A549 treated with CORT108297 at 1 μM for 4 hours (cell line): ENCODE measurements around the gene UFC1. TPM values are rescaled to one million over a fixed set of nuclear protein-coding genes. Genes with fewer than 3 reads are reported as not detected.

Experiments used
- total RNA-seq: library from RNA; stranded (reverse); fragments of 200-300 nt; extraction: Qiagen RNA extraction; gene quantifications from 5 replicates; pipeline ENCODE4 v1.2.3, GENCODE V29; 2022

UFC1 gene
- total RNA-seq = 84.9 to 147 TPM (median 87.3 TPM) in 5 replicates

DNA sequence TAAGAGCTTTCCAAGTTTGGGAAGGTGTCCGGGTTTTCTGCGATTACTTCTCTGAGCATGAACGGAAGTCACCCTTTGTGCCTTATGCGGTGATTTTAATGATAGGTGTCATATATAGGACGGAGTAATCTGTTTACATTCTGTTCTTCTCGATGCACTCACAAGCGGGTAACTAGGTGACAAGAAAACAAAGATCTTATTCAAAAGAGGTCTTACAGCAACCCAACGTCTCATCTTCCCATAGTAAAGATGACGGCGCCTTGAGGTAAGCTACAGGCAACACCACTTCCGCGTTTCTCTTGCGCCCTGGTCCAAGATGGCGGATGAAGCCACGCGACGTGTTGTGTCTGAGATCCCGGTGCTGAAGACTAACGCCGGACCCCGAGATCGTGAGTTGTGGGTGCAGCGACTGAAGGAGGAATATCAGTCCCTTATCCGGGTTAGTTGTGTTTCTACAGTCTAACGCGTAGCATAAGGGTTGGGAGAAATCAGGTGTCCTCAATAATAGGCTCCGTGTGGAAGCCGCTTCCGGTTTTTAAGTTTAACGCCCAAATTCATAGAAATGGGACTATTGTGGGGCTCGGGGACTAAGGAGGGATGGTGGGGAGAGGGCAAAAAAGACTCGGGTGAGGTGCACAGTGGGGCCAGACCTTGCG, at the start of gene UFC1:
UFC1 (plus strand) TSS at position 297 of the 656 bp plus-strand sequence; CDS start at position 317, 20 bp downstream.

DNA sequence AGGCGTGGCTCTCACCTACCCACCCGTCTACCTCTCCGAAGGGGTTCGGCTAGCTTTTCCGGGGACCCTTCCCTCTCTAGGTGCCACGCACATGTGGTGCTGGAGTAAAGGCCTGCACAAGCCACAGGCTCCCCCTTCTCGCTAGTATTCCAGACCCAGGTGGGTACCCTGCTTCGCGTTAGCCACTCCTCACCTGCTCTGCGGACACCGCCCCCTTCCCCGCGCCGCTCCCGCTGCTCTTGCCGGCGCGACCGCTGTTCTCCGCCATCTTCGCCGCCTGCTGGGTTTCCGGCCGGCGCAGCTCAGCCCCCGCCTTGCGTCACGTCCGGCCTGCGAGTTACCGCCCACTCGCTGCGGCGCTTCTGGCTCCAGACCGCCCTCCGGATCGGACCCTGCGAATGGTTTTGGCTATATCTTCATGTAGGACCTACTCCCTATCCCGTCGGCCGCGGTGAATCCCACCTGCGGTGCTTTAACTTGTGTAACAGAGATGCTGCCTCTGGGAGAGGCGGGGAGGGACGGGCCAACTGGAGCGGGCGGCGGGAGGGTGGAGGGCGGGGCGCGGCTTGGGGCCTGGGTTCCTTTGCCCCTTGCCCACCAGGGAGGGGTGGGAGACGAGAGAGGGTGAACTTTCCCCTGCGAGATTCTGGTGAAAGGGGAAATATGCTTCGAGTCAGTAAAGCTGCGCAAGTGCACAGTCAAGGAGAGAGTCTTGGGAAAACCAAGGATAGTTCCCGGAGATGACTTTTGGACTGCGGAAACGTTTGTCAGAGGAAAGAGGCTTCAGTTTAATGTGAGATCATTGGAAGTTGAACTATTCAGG, 35.8 kb upstream of the UFC1 start, which contains the start of the genes NIT1 and PFDN2:
NIT1 (plus strand) TSS at position 347 of the 823 bp plus-strand sequence; CDS start at position 419, 72 bp downstream.
PFDN2 (minus strand) TSS at position 279 of the 823 bp plus-strand sequence; CDS start at position 268, 11 bp downstream.

DNA sequence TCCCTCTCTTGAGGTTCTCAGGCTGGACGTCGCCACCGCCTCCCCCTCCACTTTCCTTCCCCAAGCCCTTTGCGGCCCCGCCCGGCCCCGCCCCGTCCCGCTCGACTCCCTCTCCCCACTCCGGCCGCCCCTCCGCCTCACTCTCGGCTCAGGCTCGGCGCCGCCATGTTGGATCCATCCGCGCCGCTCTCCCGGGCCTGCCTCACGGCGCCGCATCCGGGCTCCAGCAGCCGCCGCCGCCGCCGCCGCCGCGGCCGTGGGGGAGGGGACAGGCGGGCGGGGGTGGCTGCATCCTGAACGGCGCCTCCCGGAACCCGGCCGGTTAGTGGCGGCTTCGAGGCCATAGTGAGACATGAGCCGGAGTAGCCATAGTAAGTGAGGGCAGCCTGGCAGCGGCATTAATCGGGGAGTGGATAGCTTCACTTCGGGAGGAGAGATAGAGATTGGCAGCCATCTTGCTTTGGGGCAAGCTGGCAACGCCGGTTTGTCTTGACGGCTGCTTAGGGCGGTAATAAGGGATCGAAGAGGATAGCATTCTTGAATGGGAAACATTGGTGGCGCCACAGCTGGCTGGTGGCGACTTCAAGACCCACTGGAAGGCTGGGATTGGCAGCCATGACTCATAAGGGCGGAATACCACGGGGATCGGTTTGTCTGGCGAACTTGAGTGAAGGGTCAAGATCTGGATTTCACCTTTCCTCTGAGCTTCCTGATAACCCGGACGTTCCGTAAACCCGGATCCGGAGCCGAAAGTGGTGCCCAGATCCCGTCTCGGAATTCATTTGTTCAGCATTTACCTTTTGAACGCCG, 21.2 kb upstream of the UFC1 start, which contains the start of gene DEDD:
DEDD (minus strand) TSS at position 258 of the 810 bp plus-strand sequence. CDS start 8,205 bp downstream, outside the sequence.

DNA sequence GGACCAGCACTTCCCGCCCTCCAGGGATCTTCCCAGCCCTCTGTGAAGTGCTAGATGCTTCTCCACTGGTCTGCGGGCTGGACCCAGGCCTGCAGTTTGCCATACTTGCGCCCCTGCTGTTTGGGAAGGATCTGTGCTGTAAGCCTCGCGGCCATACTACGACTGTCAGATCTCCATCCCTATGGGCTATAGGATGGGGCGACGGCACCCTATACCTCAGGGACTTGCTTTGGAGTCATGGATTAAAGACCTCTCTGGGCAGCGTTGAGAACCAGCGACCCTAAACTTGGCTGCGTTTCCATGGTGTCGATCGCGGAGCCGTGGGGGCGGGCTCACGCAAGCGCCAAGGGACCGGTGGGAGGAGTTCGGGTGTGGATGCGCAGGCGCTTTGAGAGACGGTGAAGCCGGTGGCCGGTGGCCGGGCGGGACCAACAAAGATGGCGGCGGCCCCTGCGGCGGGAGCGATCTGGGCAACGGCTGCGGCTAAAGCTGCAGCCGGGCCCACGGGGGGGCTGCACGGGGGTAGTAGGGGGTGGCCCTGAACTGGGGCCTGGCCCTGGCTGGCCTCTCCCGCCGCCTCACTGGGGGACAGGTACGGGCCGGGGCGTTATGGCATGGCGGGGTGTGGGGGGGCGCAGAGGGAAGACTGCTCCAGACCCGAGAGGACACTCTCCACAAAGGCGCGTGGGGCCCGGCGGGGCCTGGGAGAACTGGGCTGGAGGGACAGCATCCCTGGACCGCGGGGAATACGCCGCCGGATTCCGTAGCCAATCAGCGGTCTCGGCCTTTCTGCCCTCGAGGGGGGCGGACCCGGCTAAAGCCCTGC, 5.5 kb downstream of the UFC1 start, which contains the start of gene USP21:
USP21 (plus strand) TSS at position 414 of the 826 bp plus-strand sequence. CDS start 1,141 bp downstream, outside the sequence.

DNA sequence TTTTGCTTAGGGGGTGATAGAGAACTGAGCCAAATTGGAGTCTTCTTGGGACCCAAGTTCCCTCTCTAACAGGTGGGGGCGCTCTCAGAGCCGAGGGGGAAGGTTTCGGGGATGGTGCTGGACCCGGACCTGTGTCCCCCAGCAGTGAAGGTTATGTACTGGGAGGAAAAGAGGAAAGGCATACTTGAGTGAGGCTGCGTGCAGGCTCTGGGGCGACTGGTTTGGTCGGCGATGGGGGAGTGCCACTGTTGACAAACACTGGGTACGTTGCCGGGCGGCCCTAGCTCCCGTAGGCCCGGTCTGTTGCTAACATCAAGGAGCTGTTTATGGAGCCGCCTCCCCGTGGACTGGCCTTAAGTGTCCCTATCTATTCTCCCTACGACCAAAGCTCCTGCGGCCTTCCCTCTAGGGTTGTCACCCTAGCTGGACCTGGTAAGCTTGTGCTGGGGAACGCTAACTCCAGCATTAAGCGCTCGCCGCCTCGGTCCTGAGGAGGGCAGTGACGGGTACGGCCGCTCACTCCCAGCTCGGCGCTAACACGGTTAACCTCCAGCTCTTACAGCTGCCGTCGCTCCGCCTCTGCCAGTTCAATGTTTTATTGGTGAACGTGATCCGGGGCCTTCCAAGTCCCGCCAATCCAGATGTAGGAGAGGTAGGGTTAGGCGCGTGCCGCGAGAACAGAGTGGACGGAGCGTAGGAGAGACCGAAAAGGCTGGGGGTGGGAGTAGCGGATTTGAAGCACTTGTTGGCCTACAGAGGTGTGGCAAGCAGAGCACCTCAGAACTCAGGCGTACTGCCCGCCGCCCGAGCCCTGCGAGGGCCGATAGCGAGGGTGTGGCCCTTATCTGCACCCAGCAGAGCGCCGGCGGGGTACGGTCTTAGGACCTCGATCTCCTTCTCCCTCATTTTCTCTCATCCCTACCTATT, 12.2 kb downstream of the UFC1 start, which contains the start of gene PPOX:
PPOX (plus strand) TSS at position 685 of the 927 bp plus-strand sequence. CDS start 422 bp downstream, outside the sequence.

DNA sequence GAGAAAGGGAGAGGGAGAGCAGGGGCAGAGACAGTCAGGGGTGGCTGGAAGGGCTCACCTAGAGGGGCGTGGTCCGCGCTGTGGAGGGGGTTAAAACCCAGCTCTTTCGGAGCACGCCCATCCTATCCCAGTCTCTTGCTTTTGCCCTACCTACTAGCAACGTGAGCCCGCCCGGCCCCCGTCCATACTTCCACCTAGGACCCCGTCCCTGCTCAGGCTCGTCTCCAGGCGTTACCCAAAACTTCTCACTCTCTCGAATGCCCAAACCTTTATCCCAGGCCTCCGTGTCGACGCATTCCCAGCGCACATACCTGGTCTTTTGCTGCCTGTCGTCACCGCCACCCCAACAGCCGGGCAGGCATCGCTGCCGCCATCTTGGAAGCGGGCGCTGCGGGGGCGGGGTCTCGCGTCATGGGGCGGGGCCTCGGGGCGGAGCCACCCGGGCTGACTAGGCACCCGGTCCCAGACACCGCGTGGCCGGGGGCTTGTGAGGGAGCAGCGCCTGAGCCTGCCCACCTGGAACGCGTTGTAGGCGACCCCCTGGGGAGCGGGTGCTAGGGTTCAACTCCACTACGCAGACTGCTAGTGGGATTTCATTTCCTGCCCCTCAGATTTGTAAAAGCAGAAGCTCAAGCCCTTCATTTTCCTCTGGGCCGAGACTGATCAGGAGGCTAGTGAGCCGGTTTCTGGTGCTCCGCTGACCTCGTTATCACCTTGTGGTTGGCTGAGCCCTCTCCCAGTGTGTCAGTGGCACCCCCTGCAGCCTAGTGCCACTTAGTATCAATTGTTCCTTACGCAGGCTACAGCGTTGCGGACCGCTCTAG, 23.5 kb downstream of the UFC1 start, which contains the start of gene B4GALT3:
B4GALT3 (minus strand) TSS at position 396 of the 824 bp plus-strand sequence. CDS start 1,447 bp downstream, outside the sequence.

DNA sequence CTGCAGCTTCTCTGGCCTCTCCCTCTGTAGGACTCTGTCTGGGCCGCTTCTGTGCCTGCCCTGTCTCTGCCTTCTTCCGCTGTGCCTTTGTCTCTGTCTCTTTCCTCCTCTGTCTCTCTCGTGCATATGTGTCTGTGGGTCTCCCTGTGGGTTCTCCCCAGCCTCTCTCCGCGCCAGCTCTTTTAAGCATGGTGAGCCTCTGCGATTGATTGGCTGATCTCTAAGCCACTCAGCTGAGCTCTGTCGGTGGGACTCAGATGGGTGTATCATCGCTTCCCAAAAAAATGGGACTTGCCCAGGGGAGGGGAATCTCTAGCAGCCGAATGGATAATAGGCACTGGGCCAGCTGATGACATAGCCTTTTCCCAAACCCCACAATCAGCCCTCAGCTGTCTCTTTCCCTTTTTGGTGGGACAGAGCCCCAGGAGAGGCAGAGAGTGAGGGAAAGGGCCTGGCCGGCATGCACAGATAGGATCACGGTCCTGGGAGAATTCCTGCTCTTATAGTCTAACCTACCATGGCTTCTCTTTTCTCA, 45.2 kb downstream of the UFC1 start, which contains the start of gene ADAMTS4:
ADAMTS4 (minus strand) TSS at position 158 of the 535 bp plus-strand sequence. CDS start 427 bp downstream, outside the sequence.

DNA sequence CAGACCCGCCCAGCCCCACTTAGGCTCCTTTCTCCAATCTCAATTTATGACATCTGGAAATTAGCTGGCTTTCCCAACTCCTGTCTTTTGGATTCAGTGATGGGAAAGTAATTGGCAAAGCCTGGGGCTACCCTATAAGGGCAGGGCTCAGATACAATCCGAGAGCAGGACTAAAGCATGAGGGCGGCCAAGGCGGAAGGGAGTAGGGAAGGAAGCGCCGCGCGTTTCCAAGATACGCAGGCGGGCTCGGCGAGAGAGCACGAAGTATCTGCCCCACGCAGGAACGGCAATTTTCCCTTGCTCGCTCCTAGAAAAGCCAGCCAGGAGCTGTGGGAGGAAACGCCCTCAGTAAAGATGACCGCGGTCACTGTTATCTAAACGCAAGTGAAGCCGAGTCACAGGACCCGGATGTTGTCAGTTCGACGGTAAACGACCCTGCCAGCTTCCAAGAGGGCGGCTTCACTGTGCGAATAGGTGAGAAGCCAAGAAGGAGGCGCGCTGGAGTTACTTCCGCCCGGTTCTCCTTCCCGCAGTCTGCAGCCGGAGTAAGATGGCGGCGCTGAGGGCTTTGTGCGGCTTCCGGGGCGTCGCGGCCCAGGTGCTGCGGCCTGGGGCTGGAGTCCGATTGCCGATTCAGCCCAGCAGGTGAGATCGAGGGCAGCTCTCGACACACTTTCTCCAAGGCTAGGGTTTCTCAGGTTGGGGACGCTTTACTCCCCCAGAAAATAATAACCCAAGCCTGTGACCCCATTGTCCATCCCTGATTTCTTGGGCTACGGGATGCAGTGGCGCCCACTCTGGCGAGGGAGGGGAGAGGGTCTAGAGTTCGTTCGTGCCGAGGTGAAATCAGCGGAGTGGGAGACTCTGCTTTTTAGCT, 48.3 kb downstream of the UFC1 start, which contains the start of gene NDUFS2:
NDUFS2 (plus strand) TSS at position 532 of the 877 bp plus-strand sequence; CDS start at position 551, 19 bp downstream.

Other genes with a start within 250 kb of the UFC1 start
- gene ITLN2, start 199.2 kb upstream of the UFC1 start, total RNA-seq = 0.13 to 0.34 TPM (median 0.24 TPM) in 4 of 5 replicates, not detected in the other
- gene F11R, start 132.8 kb upstream of the UFC1 start, total RNA-seq = 30.7 to 59.9 TPM (median 54.1 TPM) in 5 replicates
- gene TSTD1, start 115.0 kb upstream of the UFC1 start, total RNA-seq = 0.20 to 0.42 TPM (median 0.29 TPM) in 4 of 5 replicates, not detected in the other
- 44.2 to 52.9 TPM (median 51.4 TPM) in 5 replicates for gene USF1, start 108.0 kb upstream of the UFC1 start, total RNA-seq
- gene ARHGAP30, start 84.1 kb upstream of the UFC1 start, total RNA-seq = 0.05 to 0.14 TPM (median 0.07 TPM) in 5 replicates
- gene NECTIN4, start 64.4 kb upstream of the UFC1 start, total RNA-seq = 1.6 to 1.9 TPM (median 1.8 TPM) in 5 replicates
- gene KLHDC9, start 55.6 kb upstream of the UFC1 start, total RNA-seq = 1.1 to 2.7 TPM (median 1.8 TPM) in 5 replicates
- 112 to 136 TPM (median 117 TPM) in 5 replicates for gene PFDN2, start 35.9 kb upstream of the UFC1 start, total RNA-seq
- gene NIT1, start 35.9 kb upstream of the UFC1 start, total RNA-seq = 29.5 to 35.9 TPM (median 35.1 TPM) in 5 replicates
- gene DEDD, start 21.3 kb upstream of the UFC1 start, total RNA-seq = 27.6 to 33.6 TPM (median 31.9 TPM) in 5 replicates
- gene USP21, start 5.5 kb downstream of the UFC1 start, total RNA-seq = 19.0 to 27.5 TPM (median 25.0 TPM) in 5 replicates
- 11.1 to 18.1 TPM (median 16.2 TPM) in 5 replicates for gene PPOX, start 12.4 kb downstream of the UFC1 start, total RNA-seq
- 24.9 to 30.4 TPM (median 29.2 TPM) in 5 replicates for gene B4GALT3, start 23.5 kb downstream of the UFC1 start, total RNA-seq
- 0.01 TPM in 2 of 5 replicates, not detected in the others for gene ADAMTS4, start 45.1 kb downstream of the UFC1 start, total RNA-seq
- gene NDUFS2, start 48.4 kb downstream of the UFC1 start, total RNA-seq = 78.3 to 97.7 TPM (median 84.9 TPM) in 5 replicates
- 0.16 to 0.36 TPM in 2 of 5 replicates, not detected in the others for gene FCER1G, start 61.3 kb downstream of the UFC1 start, total RNA-seq
- gene APOA2, start 69.7 kb downstream of the UFC1 start, total RNA-seq = not detected in 5 replicates
- gene TOMM40L, start 72.1 kb downstream of the UFC1 start, total RNA-seq = 9.2 to 11.4 TPM (median 11.3 TPM) in 5 replicates
- 0.06 to 0.15 TPM (median 0.08 TPM) in 3 of 5 replicates, not detected in the others for gene NR1I3, start 84.2 kb downstream of the UFC1 start, total RNA-seq
- 0.06 to 0.13 TPM (median 0.07 TPM) in 4 of 5 replicates, not detected in the other for gene PCP4L1, start 104.8 kb downstream of the UFC1 start, total RNA-seq
- gene MPZ, start 156.0 kb downstream of the UFC1 start, total RNA-seq = 0.18 to 0.40 TPM (median 0.30 TPM) in 5 replicates
- gene SDHC, start 160.4 kb downstream of the UFC1 start, total RNA-seq = 236 to 259 TPM (median 248 TPM) in 5 replicates
- gene CFAP126, start 213.9 kb downstream of the UFC1 start, total RNA-seq = 0.13 to 0.40 TPM (median 0.17 TPM) in 4 of 5 replicates, not detected in the other